Measurements from ENCODE around the gene KCNMB2.

Gene KCNMB2

DNA sequence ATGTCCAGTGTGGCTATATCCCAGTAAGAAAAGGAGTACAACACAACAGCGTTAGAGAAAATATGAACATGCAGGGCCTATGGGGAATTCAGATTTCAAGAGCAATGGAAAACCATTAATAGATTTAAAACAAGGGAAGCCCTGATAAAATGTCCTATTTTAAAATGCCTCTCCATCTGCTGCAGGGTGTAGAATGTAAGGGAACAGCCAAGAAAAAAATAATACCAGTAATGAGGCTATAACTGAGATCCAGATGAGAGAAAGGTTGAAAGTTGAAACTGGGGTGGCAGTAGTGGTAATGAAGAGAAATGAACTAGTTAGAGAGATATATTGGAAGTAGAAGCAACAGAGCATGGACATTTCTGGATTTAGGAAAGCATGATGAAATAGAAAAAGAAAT, 226.1 kb downstream of the KCNMB2 start:
- DNase-seq = no peak

DNA sequence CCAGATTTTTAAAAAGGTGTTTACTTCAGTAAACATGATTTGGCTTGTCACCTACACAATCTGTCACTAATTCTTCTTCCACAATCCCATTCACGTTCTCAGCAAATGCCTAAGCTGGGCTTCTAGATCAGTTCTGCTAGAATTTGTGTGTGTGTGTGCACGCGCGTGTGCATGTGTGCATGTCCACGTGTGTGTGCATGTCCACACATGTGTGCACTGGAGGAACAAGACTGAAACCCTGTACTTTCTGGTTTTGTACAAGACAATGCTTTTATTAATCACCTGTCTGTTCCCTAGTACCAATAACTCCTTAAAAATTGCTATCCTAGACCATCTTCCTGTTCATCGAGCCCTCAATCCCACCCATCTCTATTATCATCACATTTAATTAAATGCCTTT, 229.2 kb downstream of the KCNMB2 start:
- no peak for DNase-seq

DNA sequence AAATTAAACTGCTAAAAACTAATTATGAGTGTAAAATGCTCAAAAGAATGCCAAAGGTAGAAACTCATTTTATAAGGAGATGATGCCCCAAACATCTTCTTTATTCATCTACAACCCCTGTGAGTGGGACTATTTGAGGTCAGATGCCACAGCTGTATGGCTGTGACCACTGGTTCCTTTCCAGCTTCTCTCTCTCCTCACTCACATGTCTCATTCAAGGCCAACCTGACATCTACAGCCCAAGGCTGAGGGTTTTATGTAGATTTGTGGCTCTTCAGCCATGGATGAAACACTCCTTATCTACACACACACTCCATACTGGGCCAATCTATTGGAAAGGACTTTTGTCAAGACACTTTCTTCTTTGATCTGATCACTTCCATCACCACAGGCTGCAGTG, 231.3 kb downstream of the KCNMB2 start:
- no peak for DNase-seq

DNA sequence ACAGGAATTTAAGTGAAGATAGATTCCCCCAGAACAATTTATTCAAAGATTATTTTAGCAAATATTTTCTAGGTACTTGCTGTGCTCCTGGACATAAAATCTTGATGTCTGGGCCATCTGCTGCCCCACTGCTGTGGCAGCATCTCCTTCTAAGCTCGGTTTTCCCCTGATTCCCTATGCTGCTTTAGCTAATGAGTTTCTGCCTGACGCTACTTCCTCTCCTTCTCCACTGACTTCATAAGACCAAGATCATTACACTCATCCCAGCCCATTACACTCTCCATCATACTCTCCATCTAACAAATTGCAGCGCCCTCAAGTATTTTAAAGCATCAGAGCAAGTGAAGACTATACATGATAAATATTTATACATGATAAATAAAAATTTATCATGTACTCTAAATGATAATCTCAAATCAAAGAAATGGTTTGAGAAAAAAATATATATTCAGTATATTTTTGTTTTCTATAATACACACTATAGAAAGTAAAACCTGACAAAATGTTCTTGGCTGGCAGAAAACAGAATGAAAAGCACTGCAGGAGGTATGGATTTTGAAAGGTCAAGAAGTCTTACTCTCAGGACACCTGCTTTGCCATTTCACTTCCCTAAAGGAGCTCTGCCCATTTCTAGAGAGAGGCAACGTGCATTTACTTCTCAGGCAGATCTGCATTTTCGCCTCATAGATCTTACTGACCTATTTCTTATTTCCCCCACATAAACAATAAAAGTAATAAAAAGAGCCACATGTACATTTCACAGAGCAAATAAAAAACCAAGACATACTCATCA, 232.0 kb downstream of the KCNMB2 start:
- no peak for DNase-seq

DNA sequence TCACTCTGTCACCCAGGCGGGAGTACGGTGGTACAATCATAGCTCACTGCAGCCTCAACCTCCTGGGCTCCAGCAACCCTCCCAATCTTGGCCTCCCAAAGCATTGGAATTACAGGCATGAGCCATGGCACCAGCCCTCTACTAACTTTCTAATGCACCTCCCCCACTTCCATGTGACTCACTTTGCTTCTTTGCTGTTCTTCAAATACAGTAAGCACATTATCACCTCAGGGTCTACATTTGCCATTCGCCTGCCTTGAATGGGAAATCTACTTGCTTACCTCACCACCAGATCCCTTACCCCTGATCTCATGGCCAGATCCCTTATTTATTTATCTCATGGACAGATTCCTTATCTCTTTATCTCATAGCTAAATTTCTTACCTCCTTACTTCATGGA, 235.3 kb downstream of the KCNMB2 start:
- no peak for DNase-seq

GRCh38 chr3:178772746-178773145, 236.5 kb downstream of the KCNMB2 start:
- DNase-seq = no peak

DNA sequence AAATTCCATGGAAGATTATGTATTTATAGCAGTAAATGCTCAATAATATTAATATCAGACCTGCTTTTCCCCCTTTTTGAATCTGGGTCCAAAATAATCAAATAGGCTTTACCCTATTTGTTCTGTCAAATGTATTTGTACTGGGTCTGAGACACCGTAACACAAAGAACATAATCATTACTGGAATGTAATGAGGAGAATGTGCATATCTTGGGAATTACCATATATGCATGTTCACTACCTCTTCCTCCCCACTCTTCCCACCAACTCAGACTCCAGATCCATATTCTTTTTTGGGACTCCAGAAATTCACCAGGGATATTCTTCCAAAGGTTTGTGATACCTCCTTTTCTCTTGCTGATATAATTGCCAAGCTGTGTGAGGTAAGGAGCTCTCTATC, 237.1 kb downstream of the KCNMB2 start:
- no peak for DNase-seq

GRCh38 chr3:178777718-178778411, 241.6 kb downstream of the KCNMB2 start:
- DNase-seq = no peak

- no peak for DNase-seq
Measured at GRCh38 chr3:178778589-178778988, 242.4 kb downstream of the KCNMB2 start.

DNA sequence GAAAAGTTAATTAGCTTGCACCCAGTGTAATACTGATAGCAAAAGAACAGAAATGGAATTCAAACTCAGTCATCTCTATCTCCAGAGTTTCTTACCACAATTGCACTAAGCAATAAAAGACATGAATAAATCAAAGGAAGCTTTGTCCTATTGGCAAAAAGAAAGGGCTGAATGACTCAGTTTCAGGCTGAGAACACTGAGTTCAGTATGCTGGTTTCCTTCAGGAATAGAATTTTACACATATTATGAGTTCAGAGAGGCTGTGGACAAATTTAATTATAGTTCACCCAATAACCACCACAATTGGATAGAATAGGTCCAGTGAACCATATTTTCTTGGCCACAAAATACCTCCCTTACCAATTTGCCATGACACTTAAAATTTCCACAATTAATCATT, 249.7 kb downstream of the KCNMB2 start:
- DNase-seq = no peak

GRCh38 chr3:178787960-178788359, 251.7 kb downstream of the KCNMB2 start:
- DNase-seq = no peak

DNA sequence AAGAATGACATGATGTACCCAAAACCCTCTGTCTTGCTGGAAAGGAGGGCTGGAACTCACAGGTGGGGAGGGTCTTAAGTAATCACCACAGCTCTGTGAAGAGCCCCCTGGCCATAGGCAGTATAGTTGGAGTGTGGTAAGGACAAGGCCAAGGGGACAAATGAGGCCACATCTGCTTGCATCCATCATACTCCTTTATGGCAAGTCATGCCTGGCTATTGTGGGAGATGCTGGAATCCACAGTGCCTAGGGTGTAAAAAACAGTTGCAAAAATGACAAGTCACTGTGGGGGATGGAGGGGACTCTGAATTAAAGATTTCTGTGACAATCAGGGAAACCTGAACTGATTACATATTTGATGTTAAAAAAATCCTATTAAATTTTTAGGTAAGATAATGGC, 258.5 kb downstream of the KCNMB2 start:
- DNase-seq = no peak

DNA sequence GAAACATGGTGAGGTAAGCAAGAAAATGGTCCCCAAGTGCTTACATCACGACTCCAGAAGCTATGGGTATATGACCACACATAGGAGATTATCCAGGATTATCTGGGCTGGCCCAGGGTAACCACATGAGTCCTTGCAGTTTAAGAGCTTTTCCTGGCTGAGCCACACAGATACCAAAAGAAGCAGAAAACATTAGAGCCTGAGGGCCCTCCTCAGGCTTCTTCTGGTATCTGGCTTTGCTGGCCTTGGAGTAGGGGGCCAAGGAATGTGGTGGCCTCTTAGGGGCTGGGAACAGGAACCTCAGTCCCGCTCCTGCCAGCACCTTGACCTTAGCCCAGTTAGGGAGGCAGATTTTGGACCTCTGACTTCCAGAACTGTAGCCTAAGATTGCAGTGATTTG, 259.1 kb downstream of the KCNMB2 start:
- no peak for DNase-seq

- no peak for DNase-seq
Measured at GRCh38 chr3:178802259-178802658, 266.0 kb downstream of the KCNMB2 start.

DNA sequence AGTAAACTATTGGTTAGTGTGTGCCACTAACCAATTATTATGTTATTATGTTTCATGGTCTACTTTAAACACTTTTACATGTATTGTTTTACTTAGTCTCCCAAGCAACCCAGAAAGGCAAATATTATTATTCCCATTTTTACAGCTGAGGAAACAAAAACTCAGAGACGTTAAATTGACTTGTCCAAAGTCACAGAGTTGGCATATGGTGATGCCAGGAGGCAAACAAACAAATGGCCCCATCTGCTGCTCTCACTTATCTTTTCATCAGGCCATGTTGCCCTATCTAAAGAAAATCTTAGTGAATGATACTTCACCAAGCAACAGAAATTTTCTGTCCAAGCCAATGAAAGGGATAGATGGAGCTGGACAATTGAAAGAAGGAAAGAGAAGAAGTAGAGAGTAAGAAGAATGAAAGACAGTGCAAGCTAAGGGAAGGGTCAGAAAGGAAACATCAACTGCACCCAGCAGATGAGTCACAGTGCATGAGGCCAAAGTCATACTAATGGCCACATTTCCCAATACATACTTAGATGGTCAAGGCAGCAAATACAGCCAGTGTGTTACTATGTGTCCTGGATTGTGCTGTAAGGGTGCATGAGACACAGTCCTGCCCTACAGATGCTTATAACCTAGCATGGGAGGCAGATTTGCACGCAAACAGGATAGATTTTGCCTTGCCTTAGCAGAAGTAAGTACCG, 266.9 kb downstream of the KCNMB2 start:
- DNase-seq = no peak

DNA sequence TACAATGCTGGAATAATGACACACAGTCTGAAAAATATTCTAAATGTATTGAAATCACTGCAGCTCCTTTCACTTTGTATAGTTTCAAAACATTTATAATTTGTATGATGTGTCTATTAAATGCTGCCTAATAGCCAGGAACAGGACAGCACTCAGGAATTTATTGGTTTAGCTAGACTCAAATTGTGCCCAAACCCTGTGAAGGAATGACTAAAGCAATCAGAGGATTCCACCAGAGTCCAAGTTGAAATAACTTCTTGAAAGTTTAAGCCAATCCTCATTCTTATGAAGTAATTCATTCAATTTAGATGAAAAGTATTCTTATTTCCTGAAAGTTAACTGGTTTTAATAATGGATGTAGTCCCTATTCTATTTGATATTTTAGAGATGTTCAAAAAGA, 268.4 kb downstream of the KCNMB2 start:
- no peak for DNase-seq

DNA sequence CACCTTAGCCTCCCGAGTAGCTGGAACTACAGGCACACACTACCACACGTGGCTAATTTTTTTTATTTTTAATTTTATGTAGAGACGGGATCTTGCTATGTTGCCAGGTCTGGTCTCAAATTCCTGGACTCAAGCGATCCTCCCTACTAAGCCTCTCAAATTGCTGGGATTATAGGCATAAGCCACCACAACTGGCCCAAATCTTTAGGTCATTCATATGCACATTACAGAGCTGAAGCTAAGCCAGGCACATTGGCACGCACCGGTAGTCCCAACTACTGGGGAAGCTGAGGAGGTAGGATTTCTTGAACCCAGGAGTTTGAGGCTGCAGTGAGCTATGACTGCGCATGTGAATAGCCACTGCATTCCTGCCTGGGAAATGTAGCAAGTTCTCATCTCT, 269.5 kb downstream of the KCNMB2 start:
- DNase-seq = no peak

GRCh38 chr3:178806651-178807050, 270.4 kb downstream of the KCNMB2 start:
- no peak for DNase-seq

DNA sequence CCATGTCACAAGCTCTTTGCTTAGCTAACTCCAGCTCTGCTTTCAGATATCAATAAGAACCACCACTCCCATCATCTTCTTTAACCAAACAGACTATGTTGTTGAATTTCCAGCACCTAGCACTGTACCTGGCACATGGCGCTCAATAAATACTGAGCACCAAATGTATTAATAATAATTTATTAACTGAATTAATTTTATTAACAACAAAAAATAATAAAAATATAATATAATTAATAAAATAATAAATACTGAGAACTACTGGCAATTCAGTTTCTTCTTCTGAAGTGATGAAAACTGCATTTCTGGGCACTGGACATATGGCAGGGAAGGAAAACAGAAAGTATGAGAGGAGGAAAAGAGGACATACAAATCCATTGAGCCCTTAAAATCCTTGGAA, 271.5 kb downstream of the KCNMB2 start:
- no peak for DNase-seq

- DNase-seq = no peak
Measured at GRCh38 chr3:178808748-178809147, 272.5 kb downstream of the KCNMB2 start.

- DNase-seq = no peak
Measured at GRCh38 chr3:178810181-178810580, 273.9 kb downstream of the KCNMB2 start.

DNA sequence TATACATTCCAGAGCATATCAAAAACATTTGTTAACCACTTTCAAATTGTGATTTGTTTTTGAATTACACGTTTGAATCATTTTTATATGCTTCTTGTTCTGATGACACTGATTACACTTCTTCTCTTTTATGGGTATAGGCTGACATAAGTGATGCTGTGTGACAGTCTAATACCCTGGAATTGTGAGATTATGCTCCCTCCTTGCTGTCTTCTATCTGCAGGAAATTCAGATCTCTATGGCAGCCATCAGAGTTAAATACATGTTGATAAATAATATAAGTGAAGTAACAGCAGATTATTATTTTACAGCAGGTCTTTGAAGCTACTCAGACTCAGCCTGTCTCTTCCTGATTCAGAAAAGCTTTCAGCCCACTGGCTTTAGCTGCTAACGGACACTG, 286.5 kb downstream of the KCNMB2 start:
- no peak for DNase-seq

- no peak for DNase-seq
Measured at GRCh38 chr3:178823150-178823549, 286.9 kb downstream of the KCNMB2 start.
